Measurements from ENCODE around the gene NCAPG2.

The NCAPG2 gene

GRCh38 chr7:158586499-158587161 lies 118.0 kb downstream of the NCAPG2 start:
- TF ChIP-seq SIN3A (IDR thresholded peaks at IDR 0.05; ENCODE audit: borderline replicate concordance, insufficient read depth, low read length) (no peak), REST (IDR thresholded peaks at IDR 0.05; ENCODE audit: insufficient read depth in 1 of 2, low read depth in 2 of 2, low read length in 2 of 2) (no peak), POLR2AphosphoS5 (IDR thresholded peaks at IDR 0.05; ENCODE audit: low read depth, low read length) (no peak), FOXP2 (optimal IDR thresholded peaks at IDR 0.05; ENCODE audit: borderline replicate concordance, extremely low read depth, extremely low read length, insufficient read depth) (no peak), TAF1 (IDR thresholded peaks at IDR 0.05; ENCODE audit: borderline replicate concordance, insufficient read depth, low read length) (no peak)

DNA sequence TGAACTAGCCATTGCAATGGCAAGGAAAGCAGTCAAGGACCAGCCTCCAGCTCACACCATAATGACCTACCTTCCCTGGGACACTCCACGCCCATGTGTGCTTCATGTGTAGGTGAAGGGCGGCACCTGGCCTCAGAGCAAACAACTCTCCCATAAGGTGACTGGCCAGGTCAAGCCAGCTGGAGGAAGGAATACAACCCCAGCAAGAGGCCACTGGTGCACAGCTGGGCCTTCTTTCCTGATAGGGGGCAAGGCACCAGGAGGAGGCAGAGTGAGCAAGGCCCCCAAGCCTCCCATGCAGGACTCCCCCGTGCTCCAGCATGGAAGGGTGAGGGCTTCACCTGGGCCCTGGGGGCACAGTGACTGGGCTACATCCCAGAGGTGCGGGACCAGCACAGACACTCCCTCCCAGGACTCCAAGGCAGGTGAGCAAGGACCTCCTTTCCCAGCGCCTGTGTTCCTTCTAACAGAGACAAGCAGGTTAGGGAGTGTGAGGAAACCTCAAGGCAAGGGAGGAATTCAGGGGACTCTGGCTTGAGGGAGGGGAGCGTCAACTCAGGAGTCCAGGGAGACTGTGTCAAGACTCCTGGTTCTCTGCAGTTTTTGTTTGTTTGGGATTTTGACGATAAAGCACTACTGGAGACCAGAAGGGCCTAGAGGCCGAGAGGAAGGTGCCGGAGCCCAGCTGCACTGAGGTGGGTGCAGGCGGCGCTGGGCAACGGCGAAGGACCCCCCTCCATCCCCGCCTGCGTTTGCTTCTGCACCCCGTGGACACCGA lies 118.7 kb downstream of the NCAPG2 start:
- TF ChIP-seq TAF1 (IDR thresholded peaks at IDR 0.05; ENCODE audit: borderline replicate concordance, insufficient read depth, low read length) (no peak), SIN3A (IDR thresholded peaks at IDR 0.05; ENCODE audit: borderline replicate concordance, insufficient read depth, low read length) (no peak), POLR2AphosphoS5 (IDR thresholded peaks at IDR 0.05; ENCODE audit: low read depth, low read length) (no peak), FOXP2 (optimal IDR thresholded peaks at IDR 0.05; ENCODE audit: borderline replicate concordance, extremely low read depth, extremely low read length, insufficient read depth) (no peak), REST (IDR thresholded peaks at IDR 0.05; ENCODE audit: insufficient read depth in 1 of 2, low read depth in 2 of 2, low read length in 2 of 2) (no peak)

- TF ChIP-seq FOXP2 (optimal IDR thresholded peaks at IDR 0.05; ENCODE audit: borderline replicate concordance, extremely low read depth, extremely low read length, insufficient read depth) (no peak), POLR2AphosphoS5 (IDR thresholded peaks at IDR 0.05; ENCODE audit: low read depth, low read length) (no peak), REST (IDR thresholded peaks at IDR 0.05; ENCODE audit: insufficient read depth in 1 of 2, low read depth in 2 of 2, low read length in 2 of 2) (no peak), SIN3A (IDR thresholded peaks at IDR 0.05; ENCODE audit: borderline replicate concordance, insufficient read depth, low read length) (no peak), TAF1 (IDR thresholded peaks at IDR 0.05; ENCODE audit: borderline replicate concordance, insufficient read depth, low read length) (no peak)
Observed at GRCh38 chr7:158584407-158584806, 120.2 kb downstream of the NCAPG2 start.

DNA sequence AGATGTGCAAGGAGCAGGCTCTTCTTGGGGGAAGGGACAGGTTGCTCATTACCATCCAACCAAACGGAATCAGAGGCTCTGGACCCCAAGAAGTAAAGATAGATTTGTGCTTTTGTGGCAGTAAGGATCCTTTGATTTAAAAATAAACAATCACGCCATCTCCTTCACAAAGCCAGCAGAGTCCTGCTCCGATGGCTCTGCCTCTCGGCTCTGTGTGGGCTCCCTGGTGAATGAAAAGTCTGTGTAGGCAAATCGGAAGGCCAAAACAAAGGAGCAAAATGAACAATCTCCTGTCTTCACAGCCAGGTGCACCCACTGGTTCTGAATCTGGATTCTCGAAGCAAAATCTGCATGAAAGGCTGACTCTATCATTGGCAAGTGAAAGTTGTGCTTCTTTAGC lies 120.8 kb downstream of the NCAPG2 start:
- TF ChIP-seq FOXP2 (optimal IDR thresholded peaks at IDR 0.05; ENCODE audit: borderline replicate concordance, extremely low read depth, extremely low read length, insufficient read depth) (no peak), SIN3A (IDR thresholded peaks at IDR 0.05; ENCODE audit: borderline replicate concordance, insufficient read depth, low read length) (no peak), REST (IDR thresholded peaks at IDR 0.05; ENCODE audit: insufficient read depth in 1 of 2, low read depth in 2 of 2, low read length in 2 of 2) (no peak), TAF1 (IDR thresholded peaks at IDR 0.05; ENCODE audit: borderline replicate concordance, insufficient read depth, low read length) (no peak), POLR2AphosphoS5 (IDR thresholded peaks at IDR 0.05; ENCODE audit: low read depth, low read length) (no peak)

Measured in PFSK-1 (cell line).